ENCODE data around the gene ST3GAL5.
"Not testable (repeated sequence)": the region's sequence is repeated elsewhere in the genome, so short reads cannot be mapped to it uniquely, and the experiment has no call there.

The ST3GAL5 gene

GRCh38 chr2:85909005-85909404 is 20.2 kb upstream of the ST3GAL5 start:
- H3K27ac Mint-ChIP-seq: no peak overlapping the region
- H3K4me1 Mint-ChIP-seq: peaks cover 15% of the 10 kb centered on the region
- ATAC-seq (ENCODE audit: low read depth): no peak
- DNase-seq (ENCODE audit: low spot score in 2 of 2): no peak
- no peak overlapping the region for H3K4me3 Mint-ChIP-seq
- no peaks in the 10 kb centered on the region for H3K9me3 Mint-ChIP-seq
- H3K36me3 Mint-ChIP-seq: peaks cover 19% of the 10 kb centered on the region
- H3K27me3 Mint-ChIP-seq: no peaks in the 10 kb centered on the region

GRCh38 chr2:85908506-85908905 is 19.7 kb upstream of the ST3GAL5 start:
- no peaks in the 10 kb centered on the region for H3K27me3 Mint-ChIP-seq
- no peaks in the 10 kb centered on the region for H3K9me3 Mint-ChIP-seq
- DNase-seq (ENCODE audit: low spot score in 2 of 2): no peak
- no peak overlapping the region for H3K4me3 Mint-ChIP-seq
- H3K36me3 Mint-ChIP-seq: peaks cover 19% of the 10 kb centered on the region
- no peak for ATAC-seq (ENCODE audit: low read depth)
- peaks cover 13% of the 10 kb centered on the region for H3K4me1 Mint-ChIP-seq
- H3K27ac Mint-ChIP-seq: no peak overlapping the region

GRCh38 chr2:85907671-85908157 is 18.9 kb upstream of the ST3GAL5 start:
- peaks cover 13% of the 10 kb centered on the region for H3K4me1 Mint-ChIP-seq
- H3K4me3 Mint-ChIP-seq: no peak overlapping the region
- H3K36me3 Mint-ChIP-seq: peaks cover 19% of the 10 kb centered on the region
- no peak overlapping the region for H3K27ac Mint-ChIP-seq
- H3K9me3 Mint-ChIP-seq: no peaks in the 10 kb centered on the region
- no peaks in the 10 kb centered on the region for H3K27me3 Mint-ChIP-seq
- DNase-seq (ENCODE audit: low spot score in 2 of 2) (no peak), ATAC-seq (ENCODE audit: low read depth) (no peak)

- ATAC-seq (ENCODE audit: low read depth) (no peak), DNase-seq (ENCODE audit: low spot score in 2 of 2) (no peak)
- Mint-ChIP-seq H3K36me3 (peaks cover 23% of the 10 kb centered on the region), H3K27ac (no peak overlapping the region), H3K4me3 (no peak overlapping the region), H3K9me3 (no peaks in the 10 kb centered on the region), H3K4me1 (peaks cover 20% of the 10 kb centered on the region), H3K27me3 (no peaks in the 10 kb centered on the region)
These were observed 18.0 kb upstream of the ST3GAL5 start for GRCh38 chr2:85906748-85907147.

- H3K36me3 Mint-ChIP-seq: peaks cover 23% of the 10 kb centered on the region
- no peaks in the 10 kb centered on the region for H3K27me3 Mint-ChIP-seq
- H3K27ac Mint-ChIP-seq: peak overlapping the region; percentile 65
- H3K4me1 Mint-ChIP-seq: peaks cover 15% of the 10 kb centered on the region
- H3K9me3 Mint-ChIP-seq: no peaks in the 10 kb centered on the region
- H3K4me3 Mint-ChIP-seq: no peak overlapping the region
- DNase-seq (ENCODE audit: low spot score in 2 of 2) (no peak), ATAC-seq (ENCODE audit: low read depth) (no peak)
These were observed 17.1 kb upstream of the ST3GAL5 start for GRCh38 chr2:85905891-85906290.

- Mint-ChIP-seq H3K27ac (no peak overlapping the region), H3K27me3 (no peaks in the 10 kb centered on the region), H3K4me3 (no peak overlapping the region), H3K9me3 (no peaks in the 10 kb centered on the region), H3K36me3 (peaks cover 23% of the 10 kb centered on the region), H3K4me1 (peaks cover 12% of the 10 kb centered on the region)
- no peak for DNase-seq (ENCODE audit: low spot score in 2 of 2)
- ATAC-seq (ENCODE audit: low read depth): no peak
These were observed 16.4 kb upstream of the ST3GAL5 start for GRCh38 chr2:85905187-85905666.

GRCh38 chr2:85903849-85904248 is 15.1 kb upstream of the ST3GAL5 start:
- Mint-ChIP-seq H3K4me3 (no peak overlapping the region), H3K4me1 (peaks cover 12% of the 10 kb centered on the region), H3K27ac (no peak overlapping the region), H3K9me3 (no peaks in the 10 kb centered on the region), H3K36me3 (peaks cover 25% of the 10 kb centered on the region), H3K27me3 (no peaks in the 10 kb centered on the region)
- DNase-seq (ENCODE audit: low spot score in 2 of 2) (no peak), ATAC-seq (ENCODE audit: low read depth) (no peak)

GRCh38 chr2:85902496-85902895 is 13.7 kb upstream of the ST3GAL5 start:
- Mint-ChIP-seq H3K36me3 (peaks cover 26% of the 10 kb centered on the region), H3K27ac (peak overlapping the region; percentile 28), H3K27me3 (no peaks in the 10 kb centered on the region), H3K4me1 (peaks cover 12% of the 10 kb centered on the region), H3K4me3 (no peak overlapping the region), H3K9me3 (peaks cover 6% of the 10 kb centered on the region)
- DNase-seq (ENCODE audit: low spot score in 2 of 2) (no peak), ATAC-seq (ENCODE audit: low read depth) (no peak)

GRCh38 chr2:85901155-85901554 is 12.4 kb upstream of the ST3GAL5 start:
- no peak for DNase-seq (ENCODE audit: low spot score in 2 of 2)
- Mint-ChIP-seq H3K27me3 (no peaks in the 10 kb centered on the region), H3K4me1 (peaks cover 10% of the 10 kb centered on the region), H3K36me3 (peaks cover 23% of the 10 kb centered on the region), H3K27ac (no peak overlapping the region), H3K9me3 (peaks cover 7% of the 10 kb centered on the region), H3K4me3 (no peak overlapping the region)
- no peak for ATAC-seq (ENCODE audit: low read depth)

- Mint-ChIP-seq H3K36me3 (peaks cover 19% of the 10 kb centered on the region), H3K27ac (no peak overlapping the region)
These were observed 11.6 kb upstream of the ST3GAL5 start for GRCh38 chr2:85900366-85900765.

GRCh38 chr2:85899849-85900248 is 11.1 kb upstream of the ST3GAL5 start:
- H3K4me1 Mint-ChIP-seq: peaks cover 8% of the 10 kb centered on the region
- no peak overlapping the region for H3K4me3 Mint-ChIP-seq
- H3K36me3 Mint-ChIP-seq: peaks cover 23% of the 10 kb centered on the region
- no peak for ATAC-seq (ENCODE audit: low read depth)
- H3K27me3 Mint-ChIP-seq: no peaks in the 10 kb centered on the region
- peaks cover 7% of the 10 kb centered on the region for H3K9me3 Mint-ChIP-seq
- no peak overlapping the region for H3K27ac Mint-ChIP-seq
- no peak for DNase-seq (ENCODE audit: low spot score in 2 of 2)

More at GRCh38 chr2:85900366-85900765, 11.6 kb upstream of the ST3GAL5 start:
- H3K9me3 Mint-ChIP-seq: peaks cover 7% of the 10 kb centered on the region
- H3K4me1 Mint-ChIP-seq: peaks cover 8% of the 10 kb centered on the region
- no peak for DNase-seq (ENCODE audit: low spot score in 2 of 2)
- no peaks in the 10 kb centered on the region for H3K27me3 Mint-ChIP-seq
- no peak for ATAC-seq (ENCODE audit: low read depth)
- no peak overlapping the region for H3K4me3 Mint-ChIP-seq

- peaks cover 8% of the 10 kb centered on the region for H3K9me3 Mint-ChIP-seq
- peaks cover 21% of the 10 kb centered on the region for H3K36me3 Mint-ChIP-seq
- H3K4me1 Mint-ChIP-seq: peaks cover 7% of the 10 kb centered on the region
- ATAC-seq (ENCODE audit: low read depth): no peak
- H3K27ac Mint-ChIP-seq: no peak overlapping the region
- H3K27me3 Mint-ChIP-seq: no peaks in the 10 kb centered on the region
- no peak for DNase-seq (ENCODE audit: low spot score in 2 of 2)
- no peak overlapping the region for H3K4me3 Mint-ChIP-seq
These were observed 10.5 kb upstream of the ST3GAL5 start for GRCh38 chr2:85899284-85899683.

- H3K4me1 Mint-ChIP-seq: peaks cover 8% of the 10 kb centered on the region
- ATAC-seq (ENCODE audit: low read depth): no peak
- DNase-seq (ENCODE audit: low spot score in 2 of 2): no peak
- peaks cover 10% of the 10 kb centered on the region for H3K9me3 Mint-ChIP-seq
- H3K4me3 Mint-ChIP-seq: no peak overlapping the region
- H3K27ac Mint-ChIP-seq: no peak overlapping the region
- H3K36me3 Mint-ChIP-seq: peaks cover 20% of the 10 kb centered on the region
- H3K27me3 Mint-ChIP-seq: no peaks in the 10 kb centered on the region
These were observed 10.1 kb upstream of the ST3GAL5 start for GRCh38 chr2:85898881-85899280.

GRCh38 chr2:85894554-85895278 is 5.9 kb upstream of the ST3GAL5 start:
- H3K36me3 Mint-ChIP-seq: peaks cover 16% of the 10 kb centered on the region
- H3K9me3 Mint-ChIP-seq, H3K27ac Mint-ChIP-seq, H3K4me3 Mint-ChIP-seq, H3K27me3 Mint-ChIP-seq: not testable (repeated sequence)
- H3K4me1 Mint-ChIP-seq: peaks cover 24% of the 10 kb centered on the region
- DNase-seq (ENCODE audit: low spot score in 2 of 2) (peak in 1 of 2 donors; percentile 5), ATAC-seq (ENCODE audit: low read depth) (peak; percentile 81)

Measured in memory B cell (primary cell).